ENCODE data around the gene RIMKLB.
"Not testable (repeated sequence)": the region's sequence is repeated elsewhere in the genome, so short reads cannot be mapped to it uniquely, and the experiment has no call there.

DNA sequence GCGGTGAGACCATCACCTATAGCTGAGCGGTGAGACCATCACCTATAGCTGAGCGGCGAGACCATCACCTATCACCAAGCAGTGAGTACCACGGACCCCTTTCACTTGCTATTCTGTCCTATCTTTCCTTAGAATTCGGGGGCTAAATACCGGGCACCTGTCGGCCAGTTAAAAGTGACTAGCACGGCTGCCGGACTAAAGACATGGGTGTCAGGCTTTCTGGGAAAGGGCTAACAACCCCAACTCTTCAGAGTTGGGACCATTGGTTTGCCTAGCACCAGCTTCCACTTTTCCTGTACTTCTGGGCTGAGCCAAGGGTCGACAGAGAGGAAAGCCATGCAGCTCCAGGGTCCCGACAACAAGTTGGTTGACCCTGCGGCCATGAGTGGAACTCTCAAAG, 90.9 kb downstream of the RIMKLB start:
- not testable (repeated sequence) for TF ChIP-seq TAF1 (IDR thresholded peaks at IDR 0.05; ENCODE audit: borderline replicate concordance, low read depth, low read length); POLR2A (IDR thresholded peaks at IDR 0.05; ENCODE audit: low read depth, low read length)
